Prostate gland (tissue), 2 donors: ENCODE data around the gene LARGE1. TPM values are rescaled to one million over a fixed set of nuclear protein-coding genes. Genes with fewer than 3 reads are reported as not detected.

Experiments
- DNase-seq: peaks from one replicate; pipeline ENCODE4 v3.0.0-alpha.2; 2019; ENCODE audit warnings: low spot score
- H3K27ac ChIP-seq, 2 donors: fragments of 200-600 bp; sonication (generic); 2 replicates each; pipeline ENCODE4 v1.5.1; 2017 to 2019
- H3K27me3 ChIP-seq: fragments of 200-600 bp; sonication (generic); replicated peaks from 2 replicates; pipeline ENCODE4 v1.5.1; 2019; ENCODE audit not compliant: insufficient read depth
- H3K36me3 ChIP-seq, 2 donors: fragments of 200-600 bp; sonication (generic); 1 replicate in 1 of 2; 2 replicates in 1 of 2; pipeline versions ENCODE4 v1.5.1 to v1.8.1; 2017 to 2019
- H3K4me1 ChIP-seq: fragments of 200-600 bp; sonication (generic); replicated peaks from 2 replicates; pipeline ENCODE4 v1.5.1; 2019
- H3K4me3 ChIP-seq, 2 donors: fragments of 200-600 bp; sonication (generic); 2 replicates each; pipeline ENCODE4 v1.5.1; 2017 to 2019
- H3K9me3 ChIP-seq: fragments of 200-600 bp; sonication (generic); 2 replicates; pipeline ENCODE4 v1.5.1; 2017
- CTCF ChIP-seq, 4 experiments: fragments of 200-600 bp in 2 of 4; fragments of 450-650 bp in 2 of 4; sonication (generic) in 2 of 4; IDR thresholded peaks; 1 replicate in 3 of 4; 2 replicates in 1 of 4; pipeline ENCODE4 v1.5.1; 2016 to 2019; ENCODE audit warnings: antibody characterized with exemption in 4 of 4, mild to moderate bottlenecking in 2 of 4, moderate library complexity in 2 of 4
- POLR2A ChIP-seq: fragments of 450-650 bp; IDR thresholded peaks from one replicate; pipeline ENCODE4 v1.6.1; 2016; ENCODE audit warnings: antibody characterized with exemption, mild to moderate bottlenecking
- POLR2AphosphoS5 ChIP-seq: sonication (generic); formaldehyde crosslinking; IDR thresholded peaks from one replicate; pipeline ENCODE4 v1.6.1; 2017; ENCODE audit warnings: antibody characterized with exemption
- WGBS: methylation state at CpG from one replicate; pipeline ENCODE4 v1.1.5; 2018; 5-methylcytosine and 5-hydroxymethylcytosine counted together
- intact Hi-C: fragments of 100-400 bp; cut with DNase I; formaldehyde crosslinking; loops from one replicate; pipeline ENCODE4 v1.14.2; 2022
- total RNA-seq, 2 donors: library from RNA; depleted of rRNA; stranded (reverse); fragments of >200 nt; gene quantifications; one replicate each; pipeline ENCODE4 v1.1.0, GENCODE V29; 2016

The LARGE1 gene
- total RNA-seq, 2 donors from 2014 or later, result 18.6 to 37.4 TPM

DNA sequence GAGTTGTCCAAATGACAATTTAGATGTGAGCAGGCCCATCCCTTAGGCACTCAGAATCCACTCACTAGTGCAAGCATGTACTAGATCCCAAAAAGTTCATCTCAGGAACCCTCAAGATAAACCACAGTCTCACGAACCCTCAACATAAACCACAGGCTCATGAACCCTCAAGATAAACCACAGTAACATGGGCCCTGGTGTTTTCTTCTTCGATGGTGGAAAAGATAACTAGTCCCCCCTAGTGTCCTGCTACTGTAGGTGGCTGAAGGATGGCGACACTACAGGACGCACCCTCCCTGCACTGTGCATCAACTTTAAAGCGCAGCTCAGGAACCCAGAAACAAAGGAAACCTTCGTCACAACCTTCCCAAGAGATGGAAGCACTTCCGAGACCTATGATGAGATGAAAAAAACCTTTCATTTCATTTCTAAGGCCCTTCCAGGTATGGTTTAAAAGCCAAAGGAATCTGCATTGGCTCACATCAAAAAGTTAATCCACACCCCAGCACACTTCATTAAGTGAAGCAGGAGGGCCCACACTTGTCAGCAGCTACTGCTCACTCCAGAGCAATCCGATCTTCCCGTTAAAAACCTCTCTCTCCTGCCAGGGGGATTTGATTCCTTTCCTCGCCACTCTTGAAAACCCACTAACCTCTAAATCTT lies 2.4 kb downstream of the LARGE1 start:
- intact Hi-C loops, result loop anchor here (2.0 to 10.0 kb wide), 2 partner anchors 123 to 399 kb away; no protein-coding TSS in a partner anchor
- peak overlapping the region in 1 of 2 donors; percentile 3 for H3K4me3 ChIP-seq
- H3K9me3 ChIP-seq, result no peaks in the 10 kb centered on the region
- no peaks in the 10 kb centered on the region for H3K4me1 ChIP-seq
- H3K27me3 ChIP-seq, result no peaks in the 10 kb centered on the region
- WGBS, result 63% methylated on average over 10 of the region's 10 CpGs
- no peaks in the 10 kb centered on the region for H3K36me3 ChIP-seq
- DNase-seq, result no peak
- peak overlapping the region in 1 of 2 donors; percentile 24 for H3K27ac ChIP-seq
- no peak for TF ChIP-seq POLR2AphosphoS5
- peak in 3 of 4 experiments; percentile 9 to 22 (median 12) for TF ChIP-seq CTCF (IDR thresholded peaks at IDR 0.05)

DNA sequence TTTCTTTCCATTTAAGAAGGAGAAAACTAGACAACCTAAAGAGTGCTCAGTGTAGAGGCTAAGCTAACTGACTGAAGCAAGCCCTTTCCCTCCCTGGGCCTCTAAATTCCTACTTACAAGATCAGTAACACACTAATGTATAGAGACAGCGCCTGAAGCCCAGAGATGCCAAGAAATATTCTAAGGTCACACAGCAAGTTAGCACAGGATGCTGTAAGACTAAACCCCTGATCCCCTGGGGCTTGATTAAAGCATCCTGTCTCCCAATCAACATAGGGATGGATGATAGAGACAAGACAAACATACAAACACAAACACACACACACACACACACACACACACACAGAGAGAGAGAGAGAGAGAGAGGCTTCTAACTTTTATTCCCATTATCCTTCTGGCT lies 5.6 kb downstream of the LARGE1 start:
- no peaks in the 10 kb centered on the region for H3K4me1 ChIP-seq
- 88% methylated on average over 1 of the region's 1 CpG for WGBS

GRCh38 chr22:33914131-33914530 lies 6.1 kb downstream of the LARGE1 start:
- Histone ChIP-seq H3K4me1 (no peaks in the 10 kb centered on the region), H3K27ac (no peak overlapping the region), H3K36me3 (no peaks in the 10 kb centered on the region), H3K27me3 (no peaks in the 10 kb centered on the region), H3K4me3 (no peak overlapping the region), H3K9me3 (no peaks in the 10 kb centered on the region)
- no peak for DNase-seq
- intact Hi-C loops, result loop anchor here (5.0 to 10.0 kb wide), 2 partner anchors 37 to 119 kb away; no protein-coding TSS in a partner anchor
- WGBS, result 86% methylated on average over 2 of the region's 2 CpGs
- TF ChIP-seq POLR2AphosphoS5, result no peak
- no peak for TF ChIP-seq CTCF (IDR thresholded peaks at IDR 0.05)
- TF ChIP-seq POLR2A, result no peak

More for the DNA sequence above, 5.6 kb downstream of the LARGE1 start:
- no peaks in the 10 kb centered on the region for H3K9me3 ChIP-seq
- H3K27ac ChIP-seq, result no peak overlapping the region
- no peak for DNase-seq
- TF ChIP-seq POLR2A (no peak), CTCF (IDR thresholded peaks at IDR 0.05) (no peak), POLR2AphosphoS5 (no peak)
- no peak overlapping the region for H3K4me3 ChIP-seq
- intact Hi-C loops, result loop anchor here (5.0 to 10.0 kb wide), 2 partner anchors 37 to 120 kb away; no protein-coding TSS in a partner anchor
- H3K36me3 ChIP-seq, result no peaks in the 10 kb centered on the region
- no peaks in the 10 kb centered on the region for H3K27me3 ChIP-seq

DNA sequence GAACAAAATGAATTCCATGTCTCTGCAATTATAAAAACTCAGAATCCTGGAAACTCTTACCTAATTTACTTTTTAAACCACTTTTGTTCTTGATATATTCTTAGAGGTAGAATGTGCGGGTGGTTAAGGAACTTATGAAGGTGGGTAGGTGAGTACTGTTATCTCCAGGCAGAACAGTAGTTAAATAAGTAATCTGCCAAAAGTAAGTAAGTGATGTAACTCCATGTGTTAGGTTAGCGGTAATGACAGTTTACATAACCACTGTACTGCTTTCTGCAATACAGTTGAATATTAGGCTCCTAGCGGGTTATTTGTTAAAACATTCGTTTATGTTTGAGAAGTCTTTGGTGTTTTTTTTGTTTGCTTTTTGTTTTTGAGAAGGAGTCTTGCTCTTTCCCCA lies 7.1 kb downstream of the LARGE1 start:
- DNase-seq, result no peak
- WGBS, result 95% methylated on average over 4 of the region's 4 CpGs
- TF ChIP-seq CTCF (IDR thresholded peaks at IDR 0.05), result no peak
- no peak for TF ChIP-seq POLR2AphosphoS5
- no peak for TF ChIP-seq POLR2A
- intact Hi-C loops, result loop anchor here (5.0 to 10.0 kb wide), 2 partner anchors 36 to 118 kb away; no protein-coding TSS in a partner anchor
- H3K4me1 ChIP-seq, result no peaks in the 10 kb centered on the region
- no peak overlapping the region for H3K4me3 ChIP-seq
- H3K27ac ChIP-seq, result no peak overlapping the region
- no peaks in the 10 kb centered on the region for H3K9me3 ChIP-seq
- H3K27me3 ChIP-seq, result no peaks in the 10 kb centered on the region
- H3K36me3 ChIP-seq, result no peaks in the 10 kb centered on the region

DNA sequence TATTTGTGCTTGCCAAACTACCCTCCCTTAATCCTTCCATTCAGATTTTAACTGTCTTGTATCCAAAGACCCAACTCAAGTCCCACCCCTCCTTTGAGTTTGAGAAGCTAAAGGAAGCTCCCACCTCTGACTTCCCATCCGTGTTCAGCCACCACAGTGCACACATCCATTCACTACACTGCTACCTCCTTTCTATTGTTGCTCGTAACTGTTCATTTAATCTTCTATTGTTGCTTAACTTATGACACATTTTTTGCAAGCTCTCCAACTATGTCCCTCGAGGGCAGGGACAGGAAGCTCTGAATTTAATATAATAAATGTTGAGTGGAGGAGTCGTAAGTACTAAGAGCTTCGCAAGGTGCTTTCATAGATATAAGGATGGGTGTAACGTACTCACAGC lies 10.4 kb downstream of the LARGE1 start:
- Histone ChIP-seq H3K27ac (no peak overlapping the region), H3K36me3 (no peaks in the 10 kb centered on the region), H3K4me1 (no peaks in the 10 kb centered on the region), H3K4me3 (no peak overlapping the region), H3K9me3 (no peaks in the 10 kb centered on the region), H3K27me3 (no peaks in the 10 kb centered on the region)
- intact Hi-C loops, result loop anchor here (5.0 to 10.0 kb wide), 2 partner anchors 33 to 115 kb away; no protein-coding TSS in a partner anchor
- TF ChIP-seq POLR2A (no peak), POLR2AphosphoS5 (no peak), CTCF (IDR thresholded peaks at IDR 0.05) (no peak)
- 76% methylated on average over 6 of the region's 6 CpGs for WGBS
- no peak for DNase-seq
